Panc1 (cell line): ENCODE data around the gene ARMCX1. TPM values are rescaled to one million over a fixed set of nuclear protein-coding genes. Genes with fewer than 3 reads are reported as not detected.
A peak's percentile ranks its signal among the peaks of the same experiment; 100 is the strongest.

Source experiments
- ATAC-seq: fragments of 200-7000 bp; cut with Tn5 transposase; 2 replicates; pipeline ENCODE4 v1.9.1; 2020; ENCODE audit warnings: mild to moderate bottlenecking, moderate library complexity
- BruUV-seq: library from RNA; stranded (reverse); fragments of 400-500 nt; replicated peaks from 2 replicates; lab custom pipeline; 2021; lab: Mats Ljungman, UMichigan
- CTCF ChIA-PET: fragments of 300-600 bp; sonication (Branson Sonifier 250); formaldehyde crosslinking; loops from one replicate; lab custom pipeline; 2022; ENCODE audit warnings: antibody characterized with exemption; lab: Charles Lee
- POLR2A ChIA-PET: fragments of 300-600 bp; sonication (Branson Sonifier 250); formaldehyde crosslinking; loops from one replicate; lab custom pipeline; 2022; ENCODE audit warnings: antibody characterized with exemption; lab: Charles Lee
- DNase-seq: peaks from one replicate; pipeline ENCODE4 v3.0.0-alpha.2; 2010; ENCODE audit warnings: low read depth, low spot score
- H3K27ac ChIP-seq: 2 replicates; pipeline ENCODE4 v1.5.1; 2011; ENCODE audit warnings: mild to moderate bottlenecking, low read length, inconsistent platforms
- H3K27me3 ChIP-seq: fragments of 200-500 bp; sonication (Bioruptor generic); 2 replicates; pipeline ENCODE4 v1.6.0; 2014; ENCODE audit warnings: low read length, inconsistent platforms; ENCODE audit not compliant: control insufficient read depth, insufficient read depth
- H3K36me3 ChIP-seq: fragments of 200-500 bp; sonication (Bioruptor generic); 2 replicates; pipeline ENCODE4 v1.5.1; 2014; ENCODE audit warnings: inconsistent platforms, mild to moderate bottlenecking, low read length, moderate library complexity; ENCODE audit not compliant: control insufficient read depth, insufficient read depth
- H3K4me1 ChIP-seq: 2 replicates; pipeline ENCODE4 v1.5.1; 2011; ENCODE audit warnings: inconsistent platforms, mild to moderate bottlenecking, low read length, moderate library complexity; ENCODE audit not compliant: control insufficient read depth, insufficient read depth
- H3K4me3 ChIP-seq, 2 experiments: 2 replicates each; pipeline ENCODE4 v1.5.1; 2011 to 2012; ENCODE audit warnings: low read depth in 2 of 2, low read length in 2 of 2, mild to moderate bottlenecking in 2 of 2, inconsistent platforms in 1 of 2, moderate library complexity in 1 of 2
- H3K9me3 ChIP-seq: fragments of 200-500 bp; sonication (Bioruptor generic); 2 replicates; pipeline ENCODE4 v1.5.1; 2014; ENCODE audit warnings: low read depth, mild to moderate bottlenecking, inconsistent platforms, low read length, moderate library complexity; ENCODE audit not compliant: control insufficient read depth, insufficient read depth
- CTCF ChIP-seq: fragments of 450-650 bp; IDR thresholded peaks from 2 replicates; pipeline ENCODE4 v1.5.1; 2017; ENCODE audit warnings: mild to moderate bottlenecking
- POLR2AphosphoS5 ChIP-seq: IDR thresholded peaks from 2 replicates; pipeline ENCODE4 v1.6.1; 2012; ENCODE audit warnings: mild to moderate bottlenecking, low read depth, low read length, moderate library complexity
- SIN3A ChIP-seq: IDR thresholded peaks from 2 replicates; pipeline ENCODE4 v1.6.1; 2012; ENCODE audit warnings: low read depth, mild to moderate bottlenecking, low read length, moderate library complexity, borderline replicate concordance; ENCODE audit not compliant: insufficient read depth
- TCF7L2 ChIP-seq: IDR thresholded peaks from 2 replicates; pipeline ENCODE4 v1.6.1; 2011; ENCODE audit warnings: mild to moderate bottlenecking, low read depth, low read length, inconsistent platforms
- in situ Hi-C: cut with HindIII; loops from 2 replicates; pipeline ENCODE4 v1.10.0; 2016; ENCODE audit warnings: low sequenced_read_pairs, low pct_unique_long_range_greater_than_20kb
- intact Hi-C: fragments of 100-400 bp; cut with micrococcal nuclease; formaldehyde crosslinking; loops from one replicate; pipeline ENCODE4 v1.10.0; 2022; ENCODE audit not compliant: unreplicated experiment
- total RNA-seq: library from RNA; stranded (reverse); gene quantifications from one replicate; pipeline ENCODE4 v1.2.1, GENCODE V29; 2021; ENCODE audit not compliant: unreplicated experiment
- TF ChIP-seq, protein P1 (sequence below), 2 experiments: IDR thresholded peaks; 2 replicates each; pipeline ENCODE4 v1.6.1; 2011 to 2012; ENCODE audit warnings: low read depth in 2 of 2, control low read depth in 1 of 2, low read length in 1 of 2, mild to moderate bottlenecking in 1 of 2, moderate library complexity in 1 of 2; ENCODE audit not compliant: insufficient read depth in 1 of 2

ARMCX1 gene
- total RNA-seq, 1 experiment from 2014 or later = 4.7 TPM

DNA sequence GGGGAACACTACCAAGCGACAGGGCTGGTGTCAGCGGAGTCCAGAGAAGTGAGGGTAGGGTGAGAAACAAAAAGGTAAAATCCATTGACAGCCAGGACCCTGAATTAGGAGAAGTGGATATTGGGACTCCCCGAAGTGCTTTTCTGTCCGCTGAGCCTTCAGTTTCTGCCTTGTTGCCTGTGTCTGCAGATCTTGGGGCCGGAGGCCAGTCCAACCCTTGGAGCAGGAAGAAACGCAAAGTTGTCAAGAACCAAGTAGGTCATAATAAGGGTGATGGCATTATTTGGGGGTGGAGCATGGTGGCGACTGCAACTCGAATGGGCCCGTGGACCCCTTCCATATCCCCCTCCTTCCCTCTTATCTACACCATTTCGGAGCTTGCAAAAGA is 1.0 kb downstream of the ARMCX1 start:
- Histone ChIP-seq H3K9me3 (no peaks in the 10 kb centered on the region), H3K27ac (peak overlapping the region; percentile 14; the same call in 1 of the 2 replicates), H3K4me3 (peak overlapping the region; percentile 53 to 88), H3K27me3 (no peaks in the 10 kb centered on the region), H3K4me1 (no peaks in the 10 kb centered on the region; the same call in 1 of the 2 replicates), H3K36me3 (no peaks in the 10 kb centered on the region)
- TF ChIP-seq SIN3A = no peak
- TF ChIP-seq TCF7L2 = no peak
- TF ChIP-seq, protein P1, sequence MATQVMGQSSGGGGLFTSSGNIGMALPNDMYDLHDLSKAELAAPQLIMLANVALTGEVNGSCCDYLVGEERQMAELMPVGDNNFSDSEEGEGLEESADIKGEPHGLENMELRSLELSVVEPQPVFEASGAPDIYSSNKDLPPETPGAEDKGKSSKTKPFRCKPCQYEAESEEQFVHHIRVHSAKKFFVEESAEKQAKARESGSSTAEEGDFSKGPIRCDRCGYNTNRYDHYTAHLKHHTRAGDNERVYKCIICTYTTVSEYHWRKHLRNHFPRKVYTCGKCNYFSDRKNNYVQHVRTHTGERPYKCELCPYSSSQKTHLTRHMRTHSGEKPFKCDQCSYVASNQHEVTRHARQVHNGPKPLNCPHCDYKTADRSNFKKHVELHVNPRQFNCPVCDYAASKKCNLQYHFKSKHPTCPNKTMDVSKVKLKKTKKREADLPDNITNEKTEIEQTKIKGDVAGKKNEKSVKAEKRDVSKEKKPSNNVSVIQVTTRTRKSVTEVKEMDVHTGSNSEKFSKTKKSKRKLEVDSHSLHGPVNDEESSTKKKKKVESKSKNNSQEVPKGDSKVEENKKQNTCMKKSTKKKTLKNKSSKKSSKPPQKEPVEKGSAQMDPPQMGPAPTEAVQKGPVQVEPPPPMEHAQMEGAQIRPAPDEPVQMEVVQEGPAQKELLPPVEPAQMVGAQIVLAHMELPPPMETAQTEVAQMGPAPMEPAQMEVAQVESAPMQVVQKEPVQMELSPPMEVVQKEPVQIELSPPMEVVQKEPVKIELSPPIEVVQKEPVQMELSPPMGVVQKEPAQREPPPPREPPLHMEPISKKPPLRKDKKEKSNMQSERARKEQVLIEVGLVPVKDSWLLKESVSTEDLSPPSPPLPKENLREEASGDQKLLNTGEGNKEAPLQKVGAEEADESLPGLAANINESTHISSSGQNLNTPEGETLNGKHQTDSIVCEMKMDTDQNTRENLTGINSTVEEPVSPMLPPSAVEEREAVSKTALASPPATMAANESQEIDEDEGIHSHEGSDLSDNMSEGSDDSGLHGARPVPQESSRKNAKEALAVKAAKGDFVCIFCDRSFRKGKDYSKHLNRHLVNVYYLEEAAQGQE (IDR thresholded peaks at IDR 0.05; ENCODE audit: insufficient read depth in 1 of 2, low read depth in 2 of 2, low read length in 1 of 2) = no peak
- TF ChIP-seq CTCF = no peak
- TF ChIP-seq POLR2AphosphoS5 = no peak
- in situ Hi-C loops = no loop called here
- intact Hi-C loops = no loop called here
- ChIA-PET CTCF (no interaction called here), POLR2A (no interaction called here)
- no peak for DNase-seq
- BruUV-seq = no TSS peak
- ATAC-seq = no peak

DNA sequence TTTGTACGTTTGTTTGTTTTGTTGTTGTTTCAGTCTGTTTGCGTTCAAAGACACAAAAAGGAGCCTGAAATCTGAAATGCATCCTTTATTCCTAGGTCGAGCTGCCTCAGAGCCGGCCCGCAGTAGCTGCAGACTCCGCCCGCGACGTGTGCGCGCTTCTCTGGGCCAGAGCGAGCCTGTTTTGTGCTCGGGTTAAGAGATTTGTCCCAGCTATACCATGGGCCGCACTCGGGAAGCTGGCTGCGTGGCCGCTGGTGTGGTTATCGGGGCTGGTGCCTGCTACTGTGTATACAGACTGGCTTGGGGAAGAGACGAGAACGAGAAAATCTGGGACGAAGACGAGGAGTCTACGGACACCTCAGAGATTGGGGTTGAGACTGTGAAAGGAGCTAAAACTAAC is 2.4 kb downstream of the ARMCX1 start:
- ATAC-seq = no peak
- TF ChIP-seq, protein P1 (IDR thresholded peaks at IDR 0.05; ENCODE audit: insufficient read depth in 1 of 2, low read depth in 2 of 2, low read length in 1 of 2) = no peak
- TF ChIP-seq TCF7L2 (no peak), CTCF (no peak), POLR2AphosphoS5 (no peak)
- BruUV-seq = TSS peak; percentile 80
- Histone ChIP-seq H3K27me3 (no peaks in the 10 kb centered on the region), H3K4me1 (no peaks in the 10 kb centered on the region; the same call in 1 of the 2 replicates), H3K36me3 (no peaks in the 10 kb centered on the region), H3K4me3 (no peak overlapping the region), H3K27ac (no peak overlapping the region), H3K9me3 (no peaks in the 10 kb centered on the region)
- ChIA-PET POLR2A (no interaction called here), CTCF (no interaction called here)
- in situ Hi-C loops (no loop called here), intact Hi-C loops (no loop called here)
- DNase-seq = no peak
